Activated CD4-positive, CD25-positive, alpha-beta regulatory T cell treated with anti-CD3 and anti-CD28 coated beads, Interleukin-2, amount 50 U/mL, for 24 hours (primary cell): ENCODE data around the gene POFUT1.

Source experiments
- ATAC-seq, 2 donors: fragments of 150-1000 bp; cut with Tn5 transposase; one replicate each; pipeline ENCODE4 v1.10.0; 2021; ENCODE audit warnings: mild to moderate bottlenecking in 1 of 2, moderate library complexity in 1 of 2

POFUT1 gene

DNA sequence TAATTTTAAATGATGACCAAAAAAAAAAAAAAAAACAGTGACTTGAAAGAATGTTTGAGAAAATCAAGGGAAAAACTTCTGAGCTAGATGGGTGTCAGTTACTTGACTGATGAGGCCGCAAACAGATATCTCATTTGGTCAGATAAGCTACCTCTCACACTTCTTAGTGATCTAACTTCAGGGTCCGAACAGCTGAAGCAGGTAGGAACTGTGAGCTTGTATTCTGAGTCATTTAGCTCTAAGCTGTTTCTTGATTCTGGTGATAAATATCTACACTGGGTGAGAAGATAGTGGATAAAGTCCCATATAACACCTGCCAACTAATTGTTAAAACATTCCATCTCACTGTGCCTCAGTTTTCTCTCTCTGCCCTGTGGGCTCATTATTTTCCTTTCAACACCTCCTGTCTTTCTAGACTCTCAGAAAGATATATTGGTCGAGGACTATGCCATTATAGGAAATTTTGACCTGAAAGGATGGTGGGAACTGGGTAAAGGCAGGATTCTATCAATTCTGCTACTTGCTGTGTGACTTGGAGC is 77.5 kb downstream of the POFUT1 start:
- ATAC-seq: peak; percentile 61 to 62

DNA sequence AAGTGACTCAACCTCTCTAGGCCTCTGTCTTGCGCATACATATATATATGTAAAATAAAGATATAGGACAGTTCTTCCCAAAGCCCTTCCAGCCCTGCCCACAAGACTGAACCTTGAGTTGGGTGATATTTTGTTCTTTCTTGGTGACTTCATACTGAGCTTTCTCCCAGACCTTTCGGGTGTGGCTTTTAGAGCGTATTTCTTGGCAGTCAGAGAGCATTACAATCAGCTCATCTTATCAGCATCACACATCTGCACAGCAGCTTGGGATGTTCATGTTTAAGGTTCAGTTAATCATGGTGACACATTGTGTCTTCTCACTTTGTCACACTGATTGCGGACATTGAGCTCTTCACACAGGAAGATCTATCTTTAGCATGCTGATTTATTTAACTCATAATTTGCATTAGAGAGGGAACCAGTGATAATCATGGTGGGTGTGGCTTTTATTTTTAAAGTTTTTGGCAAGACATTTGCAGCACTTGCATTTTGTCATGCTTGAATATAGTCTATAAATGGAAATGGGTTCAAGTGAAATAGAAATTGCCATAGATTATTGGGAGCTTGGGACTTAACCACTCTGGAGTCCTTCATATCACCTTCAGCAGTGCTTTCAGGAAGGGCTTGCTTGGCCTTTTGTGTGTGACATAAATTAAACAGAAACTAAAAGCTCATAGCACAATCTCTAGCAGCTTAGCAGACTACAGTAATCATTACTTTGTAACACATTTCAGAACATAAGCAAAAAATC is 78.1 kb downstream of the POFUT1 start:
- ATAC-seq: peak; percentile 86 to 91

GRCh38 chr20:32287231-32287638 is 79.6 kb downstream of the POFUT1 start:
- no peak for ATAC-seq
